Bronchial epithelial cell (primary cell): Measurements from ENCODE around the gene RDH14. TPM values are rescaled to one million over a fixed set of nuclear protein-coding genes. Genes with fewer than 3 reads are reported as not detected.

Experiments used
- DNase-seq: peaks from one replicate; pipeline ENCODE4 v3.0.0-alpha.2; 2010; ENCODE audit warnings: low read depth
- FAIRE-seq: peaks from 2 replicates; lab custom pipeline; 2011; peaks lifted over from hg19 to GRCh38; lab: Jason Lieb, UNC
- H3K27me3 ChIP-seq: 2 replicates; pipeline ENCODE4 v1.5.1; 2011; ENCODE audit warnings: low read length; ENCODE audit not compliant: control insufficient read depth, insufficient read depth
- H3K36me3 ChIP-seq: 2 replicates; pipeline ENCODE4 v1.5.1; 2011; ENCODE audit warnings: low read length; ENCODE audit not compliant: control insufficient read depth, insufficient read depth
- H3K4me3 ChIP-seq: 2 replicates; pipeline ENCODE4 v1.5.1; 2011; ENCODE audit warnings: mild to moderate bottlenecking, low read depth, low read length, control low read depth
- total RNA-seq: library from RNA; depleted of rRNA; stranded (reverse); fragments of >200 nt; gene quantifications from 2 replicates; pipeline ENCODE4 v1.2.1, GENCODE V29; 2014
- TF ChIP-seq, protein P1 (sequence below): IDR thresholded peaks from 2 replicates; pipeline ENCODE4 v1.5.1; 2011; ENCODE audit warnings: mild to moderate bottlenecking, moderate library complexity, low read length, control low read depth, inconsistent platforms; ENCODE audit not compliant: insufficient read depth, severe bottlenecking

The RDH14 gene
- total RNA-seq, 1 donor from 2014 or later: 18.2 TPM

- FAIRE-seq: no peak
- Histone ChIP-seq H3K36me3 (no peaks in the 10 kb centered on the region), H3K27me3 (no peaks in the 10 kb centered on the region), H3K4me3 (no peak overlapping the region)
- TF ChIP-seq, protein P1, sequence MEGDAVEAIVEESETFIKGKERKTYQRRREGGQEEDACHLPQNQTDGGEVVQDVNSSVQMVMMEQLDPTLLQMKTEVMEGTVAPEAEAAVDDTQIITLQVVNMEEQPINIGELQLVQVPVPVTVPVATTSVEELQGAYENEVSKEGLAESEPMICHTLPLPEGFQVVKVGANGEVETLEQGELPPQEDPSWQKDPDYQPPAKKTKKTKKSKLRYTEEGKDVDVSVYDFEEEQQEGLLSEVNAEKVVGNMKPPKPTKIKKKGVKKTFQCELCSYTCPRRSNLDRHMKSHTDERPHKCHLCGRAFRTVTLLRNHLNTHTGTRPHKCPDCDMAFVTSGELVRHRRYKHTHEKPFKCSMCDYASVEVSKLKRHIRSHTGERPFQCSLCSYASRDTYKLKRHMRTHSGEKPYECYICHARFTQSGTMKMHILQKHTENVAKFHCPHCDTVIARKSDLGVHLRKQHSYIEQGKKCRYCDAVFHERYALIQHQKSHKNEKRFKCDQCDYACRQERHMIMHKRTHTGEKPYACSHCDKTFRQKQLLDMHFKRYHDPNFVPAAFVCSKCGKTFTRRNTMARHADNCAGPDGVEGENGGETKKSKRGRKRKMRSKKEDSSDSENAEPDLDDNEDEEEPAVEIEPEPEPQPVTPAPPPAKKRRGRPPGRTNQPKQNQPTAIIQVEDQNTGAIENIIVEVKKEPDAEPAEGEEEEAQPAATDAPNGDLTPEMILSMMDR: no peak
- no peak for DNase-seq
These were observed 40.5 kb downstream of the RDH14 start for GRCh38 chr2:18519914-18520450.

GRCh38 chr2:18518116-18519111 is 42.0 kb downstream of the RDH14 start:
- Histone ChIP-seq H3K4me3 (no peak overlapping the region), H3K36me3 (no peaks in the 10 kb centered on the region), H3K27me3 (no peaks in the 10 kb centered on the region)
- FAIRE-seq: no peak
- DNase-seq: peak; percentile 17
- TF ChIP-seq, protein P1: no peak

- Histone ChIP-seq H3K4me3 (no peak overlapping the region), H3K36me3 (no peaks in the 10 kb centered on the region), H3K27me3 (no peaks in the 10 kb centered on the region)
- FAIRE-seq (no peak), DNase-seq (no peak)
- TF ChIP-seq, protein P1: no peak
These were observed 43.1 kb downstream of the RDH14 start for GRCh38 chr2:18517386-18517785.

DNA sequence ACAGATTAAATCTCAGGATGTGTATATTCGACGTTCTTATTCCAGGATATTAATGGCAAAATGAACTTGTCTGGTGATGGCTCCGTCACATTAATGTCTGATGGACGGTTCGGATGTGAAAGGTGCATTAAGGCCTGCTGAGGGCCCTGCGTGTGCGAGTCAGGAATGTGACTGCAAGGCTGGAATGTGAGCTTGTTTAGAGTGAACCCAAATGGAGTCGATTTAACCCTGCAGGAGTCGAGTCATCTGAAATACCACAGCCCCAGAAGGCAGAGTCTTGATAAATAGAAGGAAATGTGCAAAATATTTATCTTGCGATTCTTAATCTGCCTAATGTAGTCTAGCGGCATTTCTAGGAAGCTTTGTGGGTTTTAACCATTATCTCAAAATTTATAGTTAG is 44.3 kb downstream of the RDH14 start:
- Histone ChIP-seq H3K4me3 (no peak overlapping the region), H3K27me3 (no peaks in the 10 kb centered on the region), H3K36me3 (no peaks in the 10 kb centered on the region)
- TF ChIP-seq, protein P1: no peak
- DNase-seq (no peak), FAIRE-seq (no peak)

DNA sequence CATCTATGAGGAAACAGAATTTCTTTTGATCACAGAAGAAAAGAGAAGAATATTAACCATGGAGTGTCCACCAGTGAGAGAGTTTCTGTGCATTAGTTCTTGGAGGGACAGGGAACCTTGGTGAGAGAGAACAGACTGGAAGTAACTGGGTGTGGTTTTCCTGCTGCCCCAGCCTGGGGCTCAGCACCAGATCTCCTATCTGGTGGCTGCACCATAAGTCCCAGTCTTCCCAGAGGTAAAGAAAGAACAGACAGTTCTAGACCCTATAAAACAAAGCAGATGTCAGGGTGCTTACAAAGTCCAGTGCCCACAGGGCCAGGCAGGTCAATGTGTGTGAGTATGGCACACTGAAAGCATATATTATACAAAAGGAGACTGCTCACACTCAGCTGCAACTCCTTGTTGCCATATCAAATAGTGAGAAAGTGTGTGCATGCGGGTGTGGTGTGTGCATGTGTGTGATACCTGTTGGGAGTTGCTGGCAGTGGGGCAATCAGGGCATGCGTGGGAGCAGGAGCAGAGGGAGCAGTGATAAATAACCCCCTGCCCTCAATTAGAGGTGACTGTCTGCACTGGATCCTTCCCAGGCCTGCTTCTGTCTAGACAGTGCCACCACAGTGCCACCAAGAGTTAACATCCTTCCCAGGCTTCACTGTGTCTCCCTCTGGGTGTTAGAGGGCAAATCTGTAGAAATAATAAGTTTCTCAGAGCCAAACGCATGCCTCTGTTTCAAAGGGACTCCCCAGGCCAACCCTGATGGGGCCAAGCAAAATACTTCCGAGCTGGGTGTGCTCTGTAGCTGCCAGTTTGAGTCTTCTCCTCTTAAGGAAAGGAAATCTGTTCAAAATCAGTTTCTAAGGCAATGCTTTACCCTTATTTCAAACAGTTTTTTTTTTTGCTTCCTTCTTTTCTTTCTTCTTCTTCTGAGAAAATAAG is 45.7 kb downstream of the RDH14 start:
- FAIRE-seq: no peak
- no peak for DNase-seq
- TF ChIP-seq, protein P1: no peak
- Histone ChIP-seq H3K36me3 (no peaks in the 10 kb centered on the region), H3K4me3 (no peak overlapping the region), H3K27me3 (no peaks in the 10 kb centered on the region)
